EL (cell line): Measurements from ENCODE around the gene RPH3AL.
"Not testable (repeated sequence)": the region's sequence is repeated elsewhere in the genome, so short reads cannot be mapped to it uniquely, and the experiment has no call there.

Experiments used
- DNase-seq: peaks from one replicate; pipeline ENCODE4 v3.0.0-alpha.2; 2016

Gene RPH3AL

DNA sequence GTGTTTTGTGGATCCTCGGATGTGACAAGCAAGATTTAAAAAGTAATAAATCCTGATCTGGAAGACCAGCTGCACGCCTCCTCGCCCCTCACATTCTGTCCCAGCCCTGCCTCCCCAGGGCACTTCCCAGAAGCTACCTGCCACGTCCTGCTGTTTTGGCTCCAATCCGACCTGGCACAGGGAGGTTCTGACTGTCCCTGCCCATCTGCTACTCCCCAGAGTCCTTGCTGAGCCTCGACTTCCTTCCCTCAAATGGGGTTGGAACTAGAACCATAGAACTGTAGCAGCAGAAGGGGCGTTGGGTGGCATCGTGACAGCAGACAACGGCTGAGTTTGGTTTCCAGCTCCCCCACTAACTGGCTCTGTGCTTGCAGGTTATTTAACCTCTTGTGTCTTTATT lies 71.7 kb downstream of the RPH3AL start:
- DNase-seq, result no peak

DNA sequence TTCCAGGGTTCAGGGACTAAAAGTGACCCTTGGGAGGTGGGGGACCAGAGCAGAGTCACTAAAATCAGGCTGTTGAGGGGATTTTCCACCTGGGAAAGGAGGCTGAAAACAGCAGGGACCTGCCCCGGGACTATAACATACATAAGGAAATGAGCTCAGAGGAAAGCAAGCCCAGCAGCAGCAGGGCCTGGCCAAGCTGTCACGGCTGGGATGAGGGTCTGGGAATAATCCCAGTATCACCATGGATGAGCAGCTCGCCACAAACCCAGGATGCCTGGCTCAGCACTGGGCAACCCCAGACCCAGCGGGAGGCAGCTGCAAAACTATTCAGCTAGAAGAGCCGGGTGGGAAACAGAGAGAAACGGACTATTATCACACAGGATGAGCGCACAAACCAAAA lies 72.4 kb downstream of the RPH3AL start:
- no peak for DNase-seq

DNA sequence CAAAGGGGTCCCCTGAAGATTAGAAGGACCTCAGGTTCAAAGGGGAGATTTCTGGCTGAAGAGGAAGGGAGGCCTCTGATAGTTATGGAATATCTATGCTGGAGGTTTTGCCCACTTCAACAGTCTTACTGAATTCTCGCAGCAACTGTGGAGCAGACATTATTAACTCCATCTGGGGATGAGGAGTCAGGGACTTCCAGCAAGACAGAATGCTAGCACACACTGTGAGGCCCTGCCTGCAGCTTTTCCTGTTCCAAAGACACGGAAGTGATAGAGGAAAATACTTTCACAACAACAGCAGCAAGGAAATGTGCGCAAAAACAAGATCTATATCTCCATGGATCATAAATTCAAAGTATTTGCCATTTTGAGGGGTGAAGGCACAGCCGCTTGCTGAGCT lies 72.8 kb downstream of the RPH3AL start:
- no peak for DNase-seq

DNA sequence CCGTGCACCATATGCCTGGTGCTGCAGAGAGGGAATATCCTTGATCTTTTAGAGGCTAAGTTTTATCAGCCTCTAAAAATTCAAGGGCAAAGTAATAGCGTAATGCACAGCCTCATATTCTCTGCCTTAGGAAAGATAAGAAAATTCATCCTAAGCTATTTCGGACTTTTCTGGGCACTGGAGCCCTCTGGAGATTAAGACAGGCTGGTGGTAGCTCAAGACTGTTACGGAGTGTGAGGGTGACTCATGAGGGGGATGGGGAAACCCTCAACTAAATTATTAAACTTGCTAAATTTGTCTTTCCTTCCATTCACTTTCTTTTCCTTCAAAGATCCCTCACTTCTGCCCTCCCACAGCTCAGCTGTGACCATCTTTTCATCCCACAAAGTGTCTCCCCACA lies 73.3 kb downstream of the RPH3AL start:
- no peak for DNase-seq

DNA sequence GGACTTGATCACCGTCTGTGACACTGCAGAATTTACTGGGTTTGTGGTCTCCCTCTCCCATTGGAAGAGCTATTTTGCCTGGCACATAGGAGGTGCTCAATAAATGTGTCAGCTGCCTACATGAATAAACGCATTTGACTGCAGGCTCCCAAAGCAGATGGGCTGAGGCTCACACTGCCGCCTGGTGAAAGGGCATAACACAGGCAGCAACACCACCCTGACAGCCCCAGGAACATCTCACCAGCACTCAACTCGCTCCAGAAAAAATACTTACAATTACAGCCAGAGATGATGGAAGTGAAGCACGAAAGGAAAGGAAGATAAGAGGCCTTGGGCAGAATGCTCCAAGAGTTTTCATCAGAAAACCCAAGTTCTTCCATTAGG lies 73.9 kb downstream of the RPH3AL start:
- DNase-seq, result no peak

DNA sequence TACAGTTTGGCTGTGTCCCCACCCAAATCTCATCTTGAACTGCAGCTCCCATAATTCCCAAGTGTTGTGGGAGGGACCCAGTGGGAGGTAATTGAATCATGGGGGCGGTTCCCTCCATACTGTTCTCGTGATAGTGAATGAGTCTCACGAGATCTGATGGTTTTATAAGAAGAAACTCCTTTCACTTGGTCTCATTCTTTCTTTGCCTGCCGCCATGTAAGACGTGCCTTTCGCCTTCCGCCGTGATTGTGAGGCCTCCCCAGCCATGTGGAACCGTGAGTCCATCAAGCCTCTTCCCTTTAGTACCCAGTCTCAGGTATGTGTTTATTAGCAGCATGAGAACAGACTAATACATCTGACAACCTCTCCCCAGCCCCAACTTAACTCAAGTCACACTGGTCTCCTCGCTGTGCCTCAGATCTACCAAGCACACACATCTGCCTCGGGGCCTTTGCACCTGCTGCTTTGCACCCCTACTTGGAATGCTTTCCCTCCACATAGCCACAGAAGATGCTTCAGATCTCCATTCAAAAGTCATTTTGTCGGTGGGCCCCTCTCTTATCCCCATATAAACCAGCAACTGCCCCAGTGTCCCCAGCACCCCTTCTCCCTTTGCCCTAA lies 74.4 kb downstream of the RPH3AL start:
- DNase-seq, result no peak

DNA sequence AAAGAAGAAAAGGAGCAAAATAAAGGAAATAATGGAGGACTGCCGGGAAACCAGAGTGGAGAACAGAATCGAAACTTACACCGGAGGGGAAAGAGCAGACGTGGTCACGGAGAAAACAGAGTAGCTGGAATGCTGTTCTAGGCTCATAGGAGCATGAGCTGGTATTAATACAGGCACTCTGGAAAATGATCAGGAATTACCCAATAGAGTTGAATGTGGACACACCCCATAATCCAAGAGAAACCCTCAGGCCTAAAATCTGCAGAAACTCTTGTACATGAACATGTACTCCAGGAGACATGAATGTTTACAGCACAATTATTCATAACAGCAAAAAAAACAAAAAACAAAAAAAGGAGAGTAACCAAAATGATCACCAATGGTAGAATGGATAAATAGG lies 77.7 kb downstream of the RPH3AL start:
- no peak for DNase-seq

DNA sequence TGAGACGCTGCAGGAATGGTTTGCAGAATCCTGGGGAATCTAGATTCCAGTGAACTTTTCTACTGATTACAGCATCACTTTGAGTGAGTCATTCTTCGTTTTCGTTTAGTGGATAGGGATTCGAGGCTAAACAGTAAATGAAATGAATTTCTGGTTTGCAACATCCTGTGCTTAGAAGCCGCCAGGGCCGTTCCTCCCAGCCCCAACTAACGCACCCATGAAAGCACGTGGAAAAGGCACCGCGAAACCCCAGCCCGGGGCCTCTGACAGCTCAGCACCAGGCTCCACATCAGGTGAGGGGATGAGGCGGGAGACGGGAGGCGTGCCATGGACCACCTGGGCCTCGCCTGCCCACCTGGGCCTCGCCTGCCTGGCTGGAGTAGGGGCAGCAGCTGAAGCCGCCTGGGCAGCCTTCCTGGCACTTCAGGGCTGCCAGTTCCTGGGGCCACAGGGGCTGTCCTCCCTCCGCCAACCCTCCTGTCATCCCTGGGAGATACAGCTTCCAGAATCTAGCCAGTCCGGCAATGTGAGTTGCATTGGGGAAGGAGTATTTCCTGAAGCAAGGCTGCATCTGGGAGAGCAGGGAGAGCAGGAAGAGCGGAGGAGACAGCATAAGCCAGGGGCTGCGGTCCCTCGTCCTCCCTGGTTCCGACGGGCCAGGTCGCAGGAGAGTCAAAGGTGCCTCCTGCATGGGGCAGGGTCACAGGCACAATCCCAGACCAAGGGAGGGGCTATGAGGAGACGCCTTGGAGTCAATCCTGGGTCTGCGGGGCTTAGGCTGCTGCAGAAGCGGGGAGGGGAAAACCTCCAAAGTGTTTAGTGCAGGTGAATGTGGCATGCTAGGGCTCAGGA lies 78.4 kb downstream of the RPH3AL start:
- DNase-seq, result no peak

DNA sequence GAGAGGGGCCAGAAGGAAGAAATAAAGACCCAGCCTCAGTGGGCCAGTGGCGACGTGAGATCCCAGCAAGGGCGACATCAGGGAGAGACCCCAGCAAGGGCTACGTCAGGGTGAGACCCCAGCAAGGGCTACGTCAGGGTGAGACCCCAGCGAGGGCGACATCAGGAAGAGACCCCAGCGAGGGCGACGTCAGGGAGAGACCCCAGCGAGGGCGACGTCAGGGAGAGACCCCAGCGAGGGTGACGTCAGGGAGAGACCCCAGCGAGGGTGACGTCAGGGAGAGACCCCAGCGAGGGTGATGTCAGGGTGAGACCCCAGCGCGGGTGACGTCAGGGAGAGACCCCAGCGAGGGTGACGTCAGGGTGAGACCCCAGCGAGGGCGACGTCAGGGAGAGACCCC lies 79.8 kb downstream of the RPH3AL start:
- not testable (repeated sequence) for DNase-seq

DNA sequence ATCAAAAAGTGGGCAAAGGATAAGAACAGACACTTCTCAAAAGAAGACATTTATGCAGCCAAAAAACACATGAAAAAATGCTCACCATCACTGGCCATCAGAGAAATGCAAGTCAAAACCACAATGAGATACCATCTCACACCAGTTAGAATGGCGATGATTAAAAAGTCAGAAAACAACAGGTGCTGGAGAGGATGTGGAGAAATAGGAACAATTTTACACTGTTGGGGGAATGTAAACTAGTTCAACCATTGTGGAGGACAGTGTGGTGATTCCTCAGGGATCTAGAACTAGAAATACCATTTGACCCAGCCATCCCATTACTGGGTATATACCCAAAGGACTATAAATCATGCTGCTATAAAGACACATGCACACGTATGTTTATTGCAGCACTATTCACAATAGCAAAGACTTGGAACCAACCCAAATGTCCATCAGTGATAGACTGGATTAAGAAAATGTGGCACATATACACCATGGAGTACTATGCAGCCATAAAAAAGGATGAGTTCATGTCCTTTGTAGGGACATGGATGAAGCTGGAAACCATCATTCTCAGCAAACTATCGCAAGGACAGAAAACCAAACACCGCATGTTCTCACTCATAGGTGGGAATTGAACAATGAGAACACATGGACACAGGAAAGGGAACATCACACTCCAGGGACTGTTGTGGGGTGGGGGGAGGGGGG lies 80.5 kb downstream of the RPH3AL start:
- not testable (repeated sequence) for DNase-seq

DNA sequence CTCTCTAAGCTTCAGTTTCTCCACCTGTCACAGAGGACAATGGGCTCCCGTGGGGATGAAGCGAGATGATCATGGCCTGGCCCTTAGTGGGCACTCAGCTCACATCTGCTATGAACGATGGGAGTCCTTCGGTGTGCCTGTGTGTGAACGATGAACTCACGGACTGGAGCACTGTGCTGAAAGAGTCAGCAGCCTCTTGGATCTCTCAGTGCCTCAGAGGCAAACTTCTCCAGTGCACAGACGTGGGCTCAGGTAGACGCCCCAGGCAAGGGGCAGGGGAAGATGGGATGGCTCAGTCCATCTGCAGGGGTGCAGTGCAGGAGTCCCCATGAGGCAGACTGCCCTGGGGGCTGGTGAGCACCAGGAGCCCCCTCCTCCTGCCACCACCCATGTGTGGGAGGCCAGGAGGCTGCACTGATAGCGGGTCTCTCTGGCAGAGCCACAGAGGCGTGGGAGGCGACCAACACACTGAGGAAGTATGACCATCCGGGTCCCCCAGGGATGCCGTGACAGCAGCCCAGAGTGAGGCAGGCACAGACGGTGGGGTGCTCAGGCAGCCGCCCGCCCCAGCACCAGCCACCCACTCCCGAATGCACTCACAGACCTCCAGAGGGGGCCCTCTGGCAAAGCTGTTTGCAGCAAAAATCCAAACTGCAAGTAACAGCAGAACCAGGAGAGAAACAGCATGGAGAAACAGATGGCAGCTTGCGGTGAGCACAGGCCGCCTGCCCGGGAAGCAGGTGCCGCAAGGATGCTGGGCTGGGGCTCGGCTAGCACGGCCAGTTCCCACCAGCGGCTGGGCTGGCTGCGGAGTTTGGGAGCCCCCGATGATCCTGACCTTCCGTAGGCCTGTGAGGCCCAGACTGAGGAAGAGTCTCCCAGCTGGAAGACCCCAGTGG lies 82.7 kb downstream of the RPH3AL start:
- DNase-seq, result no peak

DNA sequence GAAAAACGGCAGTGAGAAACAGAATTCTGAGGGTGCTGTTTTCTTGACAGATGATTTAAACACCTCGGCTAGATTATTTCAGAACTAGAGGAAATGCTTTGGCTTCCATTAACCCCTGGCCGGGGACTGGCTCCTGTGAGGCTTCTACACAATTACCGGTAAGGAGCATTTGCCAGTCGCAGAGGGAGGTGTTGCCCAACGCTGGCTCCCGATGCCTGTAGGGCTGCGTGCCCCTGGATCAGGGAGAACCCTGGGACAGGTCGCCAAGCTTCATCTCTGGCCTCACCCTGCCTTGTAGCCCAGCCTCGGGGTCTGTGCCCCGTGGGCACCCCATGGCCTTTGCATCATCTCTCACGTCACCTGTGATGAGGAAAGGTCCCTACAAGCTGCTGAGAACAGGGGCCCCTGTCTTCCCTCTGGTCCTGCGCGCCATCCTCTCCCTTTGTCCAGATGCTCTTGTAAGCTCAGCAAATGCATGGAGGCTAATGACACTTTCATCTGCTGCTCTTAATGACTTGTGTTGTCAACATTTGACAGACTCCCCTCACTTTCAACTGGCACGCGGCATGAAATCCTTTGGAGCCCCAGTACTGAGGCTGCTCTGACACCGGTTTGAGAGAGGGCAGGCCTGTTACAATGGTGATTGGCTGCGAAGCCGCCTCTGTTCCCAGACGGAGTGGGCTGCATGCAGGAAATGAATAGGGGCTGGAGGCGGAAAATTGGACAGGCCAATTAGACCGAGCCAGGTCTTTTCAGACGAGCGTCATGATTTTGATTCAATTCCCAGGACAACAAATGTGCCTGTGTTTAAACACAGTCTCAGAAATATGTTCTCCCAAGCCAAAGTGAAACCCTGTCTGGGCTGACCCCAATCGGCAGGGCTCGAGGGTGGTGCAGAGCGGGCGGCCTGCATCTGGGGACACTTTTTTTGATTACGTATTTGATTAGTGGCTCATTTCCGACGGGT lies 85.6 kb downstream of the RPH3AL start:
- no peak for DNase-seq

DNA sequence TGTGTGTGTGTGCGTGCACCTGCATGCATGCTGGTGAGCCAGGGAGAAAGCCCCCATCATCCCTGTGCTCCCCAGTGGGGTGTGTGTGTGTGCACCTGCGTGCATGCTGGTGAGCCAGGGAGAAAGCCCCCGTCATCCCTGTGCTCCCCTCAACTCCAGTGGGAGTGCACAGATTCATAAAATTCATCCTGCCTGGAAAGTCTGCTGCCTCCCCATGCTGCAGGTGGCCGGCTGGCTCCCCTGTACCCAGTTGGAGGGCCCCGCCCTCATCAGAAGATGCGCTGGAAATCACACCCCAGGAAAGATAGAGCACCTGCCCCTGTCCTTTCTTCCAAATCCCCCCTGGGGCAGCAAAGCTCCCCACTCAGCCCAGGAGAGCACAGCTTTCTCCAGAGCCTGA lies 86.4 kb downstream of the RPH3AL start:
- no peak for DNase-seq

DNA sequence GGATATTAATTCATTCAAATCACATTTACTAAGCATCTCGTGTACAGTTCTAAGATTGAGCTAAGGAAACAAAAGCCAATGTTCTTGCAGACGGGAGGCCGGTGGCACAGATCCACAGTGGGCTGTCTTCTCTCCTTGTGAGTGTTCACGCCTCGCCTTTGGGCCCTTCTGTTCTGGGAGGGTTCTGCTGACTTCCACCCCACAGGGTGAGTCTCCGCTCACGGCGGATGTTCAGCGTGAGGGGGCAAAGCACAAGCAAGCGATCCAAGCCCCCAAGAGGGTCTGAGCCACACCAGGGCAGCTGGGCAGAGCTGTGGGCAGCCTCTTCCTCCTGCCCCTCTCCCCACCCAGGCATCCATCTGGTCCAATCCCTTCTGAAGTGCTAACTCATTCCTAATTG lies 86.9 kb downstream of the RPH3AL start:
- no peak for DNase-seq

DNA sequence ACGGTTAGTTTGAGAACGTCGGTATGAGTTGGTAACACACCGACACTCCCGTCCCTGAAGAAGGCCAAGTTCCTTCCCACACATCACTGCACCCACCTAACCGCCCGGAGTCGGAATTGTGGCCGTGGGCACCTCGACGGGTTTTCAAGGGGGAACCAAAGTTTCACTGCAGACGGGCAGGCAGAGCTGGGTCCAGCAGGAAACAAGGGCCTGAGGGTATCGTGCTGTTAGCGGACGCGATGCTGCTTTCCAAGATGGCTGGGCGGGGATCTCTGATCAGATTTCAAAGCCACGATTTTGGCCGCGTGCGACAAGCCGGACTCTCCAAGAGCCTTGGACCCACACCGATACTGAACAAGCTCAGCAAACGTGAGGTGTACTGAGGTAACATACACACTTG lies 88.8 kb downstream of the RPH3AL start:
- no peak for DNase-seq

DNA sequence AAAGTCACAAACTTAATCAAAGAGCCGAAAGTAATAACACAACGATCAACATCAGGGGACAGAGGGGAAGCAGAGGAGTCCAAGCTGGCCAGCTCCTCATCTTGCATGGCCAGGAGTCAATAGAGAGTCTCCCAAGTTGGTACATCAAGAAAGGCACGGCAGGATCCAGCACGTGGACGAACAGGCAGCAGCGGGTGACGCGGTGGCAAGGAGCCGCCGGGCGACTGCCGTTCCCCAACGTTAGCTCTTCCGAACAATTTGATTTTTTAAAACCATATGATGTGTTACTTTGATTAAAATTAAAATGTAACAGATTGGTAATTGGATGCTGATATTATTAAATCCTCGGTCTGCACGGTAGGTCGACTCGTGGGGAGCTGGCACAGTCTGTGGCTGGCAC lies 89.3 kb downstream of the RPH3AL start:
- no peak for DNase-seq

DNA sequence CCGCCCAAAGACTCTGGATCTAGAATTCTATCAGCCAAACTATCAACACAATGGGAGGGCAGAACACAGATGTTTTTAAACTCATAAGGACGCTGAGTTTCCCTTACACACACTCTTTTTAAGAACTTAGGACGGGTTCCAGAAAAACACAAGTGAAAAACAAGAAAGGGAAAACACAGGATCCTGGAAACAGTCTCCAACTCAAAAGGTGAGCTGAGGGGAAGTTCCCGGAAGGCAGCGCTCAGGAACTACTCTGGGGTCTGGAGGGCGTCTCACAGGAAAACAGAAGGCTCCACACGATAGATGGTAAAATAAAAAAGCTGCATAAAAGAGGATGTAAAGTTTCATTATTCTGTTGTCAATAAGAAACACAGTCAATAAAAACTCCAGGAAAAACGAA lies 91.0 kb downstream of the RPH3AL start:
- no peak for DNase-seq

DNA sequence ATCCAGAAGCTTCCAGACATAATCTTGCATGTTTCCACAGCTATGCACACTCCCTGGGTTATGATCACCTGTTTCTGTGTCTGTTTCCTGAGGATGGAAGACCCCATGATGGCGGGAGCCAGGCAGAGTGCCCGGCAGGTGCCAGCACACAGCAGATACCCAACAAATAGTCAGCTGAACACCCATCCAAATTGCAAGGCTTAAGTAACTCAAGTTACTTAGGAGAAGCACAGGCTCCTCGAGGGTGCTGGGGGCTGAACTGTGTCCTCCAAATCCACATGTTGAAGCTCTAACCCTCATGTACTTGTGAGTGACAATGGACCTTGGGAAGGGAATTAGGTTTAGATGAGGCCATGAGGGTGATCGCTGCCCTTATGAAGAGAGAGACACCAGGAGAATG lies 91.7 kb downstream of the RPH3AL start:
- DNase-seq, result no peak

DNA sequence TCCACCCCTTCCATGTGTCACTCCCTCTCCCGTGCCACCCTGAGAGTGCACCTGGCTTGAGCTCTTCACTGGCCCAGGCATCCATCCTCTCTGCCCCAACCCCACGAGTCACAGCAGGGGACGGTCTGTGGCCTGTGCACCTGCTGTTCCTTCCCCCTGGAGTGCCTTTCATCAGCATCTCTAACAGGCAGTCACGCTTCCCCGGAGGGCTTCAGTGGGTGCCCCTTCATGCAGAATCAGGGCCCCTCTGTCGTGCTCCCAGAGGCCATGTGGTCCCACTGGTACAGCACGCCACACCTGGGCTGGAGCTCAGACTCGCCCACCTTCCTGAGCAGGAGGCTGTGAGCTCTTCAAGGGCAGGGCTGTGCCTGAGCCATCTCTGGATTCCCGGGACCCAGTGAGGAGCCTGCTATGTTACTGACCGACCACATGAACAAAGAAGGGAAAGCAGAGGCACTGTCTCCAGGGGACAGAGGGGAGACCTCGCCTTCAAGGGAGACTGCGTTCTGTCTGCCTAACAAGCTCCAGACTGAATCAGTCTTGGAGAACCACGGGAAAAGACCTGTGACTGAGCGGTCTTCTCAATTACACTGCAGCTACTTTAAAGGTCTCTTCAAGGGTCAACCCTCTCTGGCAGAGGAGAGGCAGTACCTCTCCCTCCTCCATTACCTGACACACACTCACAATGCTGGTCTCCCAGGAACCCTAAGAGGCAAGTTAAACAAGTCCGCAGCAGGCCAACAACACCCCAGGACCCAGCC lies 92.4 kb downstream of the RPH3AL start:
- no peak for DNase-seq

DNA sequence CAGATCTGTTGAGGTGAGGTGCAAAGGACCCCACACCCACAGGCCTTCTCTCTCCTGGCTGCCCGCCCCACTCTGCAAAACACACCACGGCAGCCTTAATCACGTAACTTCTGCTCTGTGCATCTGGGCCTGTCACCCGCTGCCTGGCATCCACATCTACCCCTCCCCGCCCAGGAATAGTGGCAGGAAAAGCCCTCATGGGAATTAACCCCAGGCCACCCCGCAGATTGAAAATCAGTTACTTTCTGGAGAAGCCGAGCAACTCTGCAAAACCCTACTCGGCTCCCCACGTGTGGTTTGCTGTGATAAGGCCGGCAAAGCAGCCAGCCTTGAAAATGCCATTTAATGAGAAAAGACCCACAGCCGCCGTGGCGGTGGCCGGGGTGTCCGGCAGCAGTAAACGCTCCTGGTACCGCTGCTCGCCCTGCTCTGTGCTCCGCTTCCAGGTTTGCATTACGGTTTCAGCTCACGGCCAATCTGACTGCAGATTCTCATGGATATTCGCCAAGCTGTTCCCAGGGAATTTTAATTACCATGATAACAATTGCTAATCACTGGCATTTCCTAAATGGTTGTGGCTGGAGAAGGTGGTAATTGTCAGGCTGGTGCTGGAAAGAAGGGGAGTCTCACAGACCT lies 93.1 kb downstream of the RPH3AL start:
- DNase-seq, result no peak

DNA sequence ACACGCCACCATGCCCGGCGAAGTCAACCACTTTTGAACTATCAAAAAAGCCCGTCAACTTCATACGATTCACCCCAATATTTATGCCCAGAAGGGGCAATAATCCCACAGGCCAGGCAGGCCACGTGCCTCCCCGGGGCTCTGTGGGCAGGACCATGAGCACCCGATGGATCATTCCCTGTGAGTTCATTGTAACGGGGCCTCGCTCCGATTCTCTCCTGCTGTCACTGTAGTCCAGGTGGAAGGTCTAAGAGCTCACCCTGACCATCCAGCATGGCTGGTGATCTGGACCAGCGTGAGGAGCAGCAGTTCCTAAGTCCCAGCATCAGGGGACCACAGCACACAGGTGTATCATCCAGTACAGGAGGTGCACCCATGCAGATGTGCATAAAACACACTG lies 93.7 kb downstream of the RPH3AL start:
- DNase-seq, result no peak
